ENCODE measurements around the gene ZNF326. TPM values are rescaled to one million over a fixed set of nuclear protein-coding genes. Genes with fewer than 3 reads are reported as not detected.
"Not testable (repeated sequence)": the region's sequence is repeated elsewhere in the genome, so short reads cannot be mapped to it uniquely, and the experiment has no call there.

ZNF326 gene
- total RNA-seq, 3 donors from 2014 or later, result 21.9 to 31.3 (median 23.6) TPM

GRCh38 chr1:89975540-89976125 is 19.3 kb upstream of the ZNF326 start:
- intact Hi-C loops (cut with DNase I; ENCODE audit: low total_unique reads), result no loop called here
- no peak overlapping the region for H3K27ac ChIP-seq
- no peak for DNase-seq (ENCODE audit: low spot score in 2 of 2)
- H3K36me3 ChIP-seq, result no peaks in the 10 kb centered on the region
- H3K4me3 ChIP-seq, result no peak overlapping the region
- TF ChIP-seq CTCF (IDR thresholded peaks at IDR 0.05) (no peak), POLR2A (IDR thresholded peaks at IDR 0.05) (no peak), POLR2AphosphoS5 (IDR thresholded peaks at IDR 0.05) (no peak)
- no peaks in the 10 kb centered on the region for H3K4me1 ChIP-seq
- no peaks in the 10 kb centered on the region for H3K9me3 ChIP-seq
- no peaks in the 10 kb centered on the region for H3K27me3 ChIP-seq

- DNase-seq (ENCODE audit: low spot score in 2 of 2), result no peak
- H3K4me3 ChIP-seq, result no peak overlapping the region
- no peaks in the 10 kb centered on the region for H3K36me3 ChIP-seq
- TF ChIP-seq CTCF (IDR thresholded peaks at IDR 0.05) (no peak), POLR2AphosphoS5 (IDR thresholded peaks at IDR 0.05) (no peak), POLR2A (IDR thresholded peaks at IDR 0.05) (no peak)
- no peaks in the 10 kb centered on the region for H3K4me1 ChIP-seq
- intact Hi-C loops (cut with DNase I; ENCODE audit: low total_unique reads), result no loop called here
- H3K9me3 ChIP-seq, result no peaks in the 10 kb centered on the region
- no peak overlapping the region for H3K27ac ChIP-seq
- H3K27me3 ChIP-seq, result no peaks in the 10 kb centered on the region
Observed at GRCh38 chr1:89978755-89979154, 16.2 kb upstream of the ZNF326 start.

GRCh38 chr1:89980605-89981004 is 14.3 kb upstream of the ZNF326 start:
- intact Hi-C loops (cut with DNase I; ENCODE audit: low total_unique reads), result no loop called here
- Histone ChIP-seq H3K4me3 (no peak overlapping the region), H3K27me3 (no peaks in the 10 kb centered on the region), H3K36me3 (no peaks in the 10 kb centered on the region), H3K4me1 (no peaks in the 10 kb centered on the region), H3K9me3 (no peaks in the 10 kb centered on the region), H3K27ac (no peak overlapping the region)
- DNase-seq (ENCODE audit: low spot score in 2 of 2), result no peak
- no peak for TF ChIP-seq CTCF (IDR thresholded peaks at IDR 0.05)
- TF ChIP-seq POLR2AphosphoS5 (IDR thresholded peaks at IDR 0.05), result no peak
- no peak for TF ChIP-seq POLR2A (IDR thresholded peaks at IDR 0.05)

- H3K4me3 ChIP-seq; H3K27ac ChIP-seq; DNase-seq (ENCODE audit: low spot score in 2 of 2); H3K9me3 ChIP-seq; H3K27me3 ChIP-seq; intact Hi-C loops (cut with DNase I; ENCODE audit: low total_unique reads); H3K36me3 ChIP-seq; H3K4me1 ChIP-seq: not testable (repeated sequence)
Observed at GRCh38 chr1:89982846-89983245, 12.1 kb upstream of the ZNF326 start.

- H3K36me3 ChIP-seq; H3K9me3 ChIP-seq; H3K27me3 ChIP-seq; H3K4me1 ChIP-seq; H3K4me3 ChIP-seq; DNase-seq (ENCODE audit: low spot score in 2 of 2); intact Hi-C loops (cut with DNase I; ENCODE audit: low total_unique reads); H3K27ac ChIP-seq: not testable (repeated sequence)
Observed at GRCh38 chr1:89984564-89985116, 10.3 kb upstream of the ZNF326 start.

- H3K9me3 ChIP-seq, result no peaks in the 10 kb centered on the region
- TF ChIP-seq POLR2AphosphoS5 (IDR thresholded peaks at IDR 0.05), result no peak
- TF ChIP-seq POLR2A (IDR thresholded peaks at IDR 0.05), result no peak
- no peak for TF ChIP-seq CTCF (IDR thresholded peaks at IDR 0.05)
- no peak for DNase-seq (ENCODE audit: low spot score in 2 of 2)
- H3K4me3 ChIP-seq, result no peak overlapping the region
- no peak overlapping the region for H3K27ac ChIP-seq
- H3K4me1 ChIP-seq, result no peaks in the 10 kb centered on the region
- no peaks in the 10 kb centered on the region for H3K36me3 ChIP-seq
- intact Hi-C loops (cut with DNase I; ENCODE audit: low total_unique reads), result no loop called here
- H3K27me3 ChIP-seq, result no peaks in the 10 kb centered on the region
Observed at GRCh38 chr1:89986020-89986419, 8.9 kb upstream of the ZNF326 start.
